ENCODE data around the gene RBM5.
"Not testable (repeated sequence)": the region's sequence is repeated elsewhere in the genome, so short reads cannot be mapped to it uniquely, and the experiment has no call there.

RBM5 gene

GRCh38 chr3:50088725-50089608 is at the start of gene RBM5:
RBM5 (plus strand) TSS chr3:50088919; CDS start chr3:50090435, 1,516 bp downstream.
- DNase-seq = no peak

DNA sequence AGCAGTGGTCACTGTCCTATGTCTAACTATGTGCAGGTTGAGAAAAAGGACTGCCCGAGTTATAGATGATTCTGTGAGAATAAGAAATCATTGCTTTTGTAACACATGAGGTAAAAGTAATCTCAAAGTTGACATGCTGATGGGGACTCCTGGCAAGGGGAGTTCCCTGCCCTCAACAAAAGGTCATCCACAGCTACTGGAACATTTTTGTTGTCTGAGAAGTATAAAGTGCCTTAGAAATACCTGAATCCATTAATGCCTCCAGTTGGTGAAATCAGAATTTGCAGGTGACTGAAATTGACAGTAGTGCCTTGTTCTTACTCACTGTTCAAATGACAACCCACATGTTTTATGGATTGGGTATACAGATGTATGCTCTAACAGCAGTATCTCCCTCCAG is 43.7 kb upstream of the RBM5 start:
- DNase-seq = no peak

DNA sequence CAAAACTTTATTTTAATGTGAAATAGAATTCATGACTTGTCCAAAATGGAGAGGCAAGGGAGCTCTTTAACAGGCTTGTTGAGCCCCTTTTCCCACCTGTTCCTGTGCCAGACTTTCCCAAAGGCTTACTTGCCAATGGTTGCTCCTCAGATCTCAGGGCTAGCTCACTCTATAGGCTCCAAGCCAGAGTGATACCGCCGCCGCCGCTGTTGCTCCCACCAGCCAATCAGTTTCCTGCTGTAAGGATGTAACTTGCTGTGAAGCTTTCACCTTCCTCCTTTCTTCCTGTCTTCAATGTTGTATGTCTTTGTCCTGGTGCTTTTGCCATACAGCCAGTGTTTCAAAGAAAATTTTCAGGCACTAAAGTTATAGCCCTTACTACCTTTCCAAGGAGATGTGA is 41.3 kb upstream of the RBM5 start:
- no peak for DNase-seq

- no peak for DNase-seq
These were observed 38.4 kb upstream of the RBM5 start for GRCh38 chr3:50050361-50050760.

- no peak for DNase-seq
These were observed 31.0 kb upstream of the RBM5 start for GRCh38 chr3:50057756-50058155.

GRCh38 chr3:50068134-50068533 is 20.6 kb upstream of the RBM5 start:
- DNase-seq = no peak

DNA sequence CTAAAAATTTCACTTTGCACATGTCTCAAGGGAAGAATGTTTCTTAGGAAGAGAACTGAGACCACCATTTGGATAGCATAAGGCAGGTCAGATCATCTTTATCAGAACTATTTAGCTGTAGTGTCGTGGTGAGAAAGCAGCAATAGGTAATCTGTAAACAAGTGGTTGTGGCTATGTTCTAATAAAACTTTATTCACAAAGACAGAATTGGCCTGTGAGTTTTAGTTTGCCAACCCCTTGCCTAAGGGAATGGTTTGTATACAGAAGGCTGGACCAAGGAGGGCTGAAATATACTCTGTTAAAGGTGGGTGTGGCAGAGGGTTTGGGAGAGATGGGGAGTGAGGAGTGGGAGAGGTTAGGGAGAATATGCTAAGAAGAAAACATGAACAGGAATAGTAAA is 10.6 kb upstream of the RBM5 start:
- no peak for DNase-seq

DNA sequence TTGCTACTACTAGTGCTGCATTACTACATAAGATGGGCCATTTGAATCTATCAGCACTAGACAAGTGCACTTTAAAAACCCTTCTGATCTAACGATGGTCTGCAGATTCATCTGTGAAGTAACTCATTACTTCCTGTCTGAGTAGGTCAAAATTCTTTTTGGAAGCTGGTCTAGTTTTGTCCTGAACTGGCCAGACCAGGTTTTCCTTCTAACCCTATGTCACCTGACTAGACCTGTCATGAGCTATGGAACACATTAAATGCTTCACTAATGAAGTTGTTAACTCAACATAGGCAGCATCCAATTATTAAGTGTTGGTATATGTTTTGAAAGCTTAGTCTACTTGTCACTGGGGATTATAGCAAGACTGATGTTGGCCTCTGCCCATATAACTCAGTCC is 10.1 kb upstream of the RBM5 start:
- peak; percentile 6 for DNase-seq

GRCh38 chr3:50084951-50085350 is 3.8 kb upstream of the RBM5 start:
- not testable (repeated sequence) for DNase-seq

DNA sequence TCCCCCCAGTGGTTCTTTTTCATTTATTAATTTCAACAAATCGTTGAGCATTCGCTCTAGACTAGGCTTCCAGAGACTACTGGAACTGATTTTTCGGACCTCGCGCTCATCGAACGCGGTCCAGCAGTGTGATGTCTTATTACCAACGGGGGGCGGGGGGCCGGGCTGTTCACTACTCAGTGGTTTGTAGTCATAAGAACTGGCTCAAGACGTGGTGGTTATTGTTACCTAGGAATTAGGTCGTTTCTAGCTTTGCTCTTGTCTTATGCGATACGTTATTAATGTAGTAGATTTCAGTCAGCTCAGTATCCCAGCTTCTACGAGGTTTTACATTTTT is 858 bp downstream of the RBM5 start:
- no peak for DNase-seq

DNA sequence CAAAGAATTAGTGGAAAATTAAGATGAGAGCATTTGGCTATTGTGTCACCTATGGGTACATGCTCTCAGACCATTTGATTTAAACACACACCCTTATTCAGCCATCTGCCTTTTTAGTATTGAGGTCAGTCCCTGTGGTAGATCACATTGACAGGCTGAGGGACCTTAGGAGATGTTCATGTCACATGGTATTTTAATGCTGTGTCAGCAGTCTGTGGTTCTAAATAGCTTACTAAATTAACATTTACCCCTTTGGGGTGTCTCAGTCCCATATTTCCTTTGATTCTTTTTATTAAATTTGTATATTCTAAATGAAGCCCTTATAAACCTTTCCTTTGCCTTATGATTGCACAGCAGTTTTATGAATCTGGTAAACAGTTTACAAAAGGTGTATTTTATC is 2.3 kb downstream of the RBM5 start:
- DNase-seq = no peak

GRCh38 chr3:50095352-50095998 is 6.8 kb downstream of the RBM5 start:
- DNase-seq = no peak

DNA sequence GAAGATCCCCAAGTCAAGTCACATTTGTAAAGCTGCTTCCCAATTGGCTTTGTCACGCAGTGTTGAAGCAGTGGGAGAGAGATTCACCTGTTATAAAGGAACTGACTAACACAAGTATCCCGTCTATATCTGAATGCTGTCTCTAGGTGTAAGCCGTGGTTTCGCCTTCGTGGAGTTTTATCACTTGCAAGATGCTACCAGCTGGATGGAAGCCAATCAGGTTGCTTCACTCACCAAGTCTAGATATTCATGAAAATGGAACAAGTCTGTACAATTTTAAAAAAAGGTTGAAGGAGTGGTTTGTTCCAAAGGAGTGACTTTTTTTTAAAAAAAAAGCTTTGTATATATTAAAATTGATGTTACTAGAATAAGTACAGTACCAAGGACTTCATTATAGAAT is 11.7 kb downstream of the RBM5 start:
- DNase-seq = no peak

- DNase-seq = no peak
These were observed 12.5 kb downstream of the RBM5 start for GRCh38 chr3:50100956-50101845.

GRCh38 chr3:50102558-50102957 is 13.8 kb downstream of the RBM5 start:
- no peak for DNase-seq

GRCh38 chr3:50111757-50112156 is 23.0 kb downstream of the RBM5 start:
- no peak for DNase-seq

DNA sequence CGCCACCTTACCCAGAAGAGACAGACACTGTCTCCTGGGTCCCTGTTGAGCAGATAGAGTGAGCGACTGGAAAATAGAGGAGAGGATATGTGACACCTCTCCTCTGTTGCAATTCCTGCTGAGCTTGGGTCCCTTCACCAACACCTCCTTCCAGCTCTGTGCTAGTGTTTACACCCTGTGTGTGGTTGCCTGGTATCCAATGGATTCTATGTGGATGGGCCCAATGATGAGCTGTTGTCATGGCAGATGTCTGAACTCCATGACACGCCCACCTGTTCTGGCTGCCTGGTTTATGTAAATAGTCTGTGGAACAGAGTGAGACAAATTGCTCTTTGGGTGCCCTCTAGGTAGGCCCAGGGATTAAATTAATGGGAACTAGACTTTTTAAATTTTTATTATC is 23.7 kb downstream of the RBM5 start:
- DNase-seq = no peak

GRCh38 chr3:50117120-50117519 is 28.4 kb downstream of the RBM5 start:
- no peak for DNase-seq

GRCh38 chr3:50118237-50118636 is 29.5 kb downstream of the RBM5 start:
- no peak for DNase-seq

DNA sequence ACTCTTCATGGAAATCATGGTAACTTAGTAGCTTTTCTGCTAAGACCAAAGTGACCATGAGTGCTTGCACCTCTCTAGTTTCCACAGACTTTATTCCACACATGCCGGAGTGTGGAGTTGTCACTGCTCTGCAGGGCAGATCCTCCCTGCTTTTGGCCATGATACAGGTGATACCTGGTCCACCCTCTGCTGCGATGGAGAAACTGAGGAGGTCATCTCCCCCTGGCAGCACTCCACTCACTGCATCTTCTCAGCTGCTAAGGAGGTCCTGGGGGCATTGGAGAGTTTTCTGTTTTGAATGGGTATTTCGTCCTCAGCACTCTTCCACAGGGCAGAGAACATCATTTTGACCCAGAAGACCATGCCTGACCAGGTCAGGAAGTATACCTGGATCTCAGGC is 31.1 kb downstream of the RBM5 start:
- DNase-seq = no peak

DNA sequence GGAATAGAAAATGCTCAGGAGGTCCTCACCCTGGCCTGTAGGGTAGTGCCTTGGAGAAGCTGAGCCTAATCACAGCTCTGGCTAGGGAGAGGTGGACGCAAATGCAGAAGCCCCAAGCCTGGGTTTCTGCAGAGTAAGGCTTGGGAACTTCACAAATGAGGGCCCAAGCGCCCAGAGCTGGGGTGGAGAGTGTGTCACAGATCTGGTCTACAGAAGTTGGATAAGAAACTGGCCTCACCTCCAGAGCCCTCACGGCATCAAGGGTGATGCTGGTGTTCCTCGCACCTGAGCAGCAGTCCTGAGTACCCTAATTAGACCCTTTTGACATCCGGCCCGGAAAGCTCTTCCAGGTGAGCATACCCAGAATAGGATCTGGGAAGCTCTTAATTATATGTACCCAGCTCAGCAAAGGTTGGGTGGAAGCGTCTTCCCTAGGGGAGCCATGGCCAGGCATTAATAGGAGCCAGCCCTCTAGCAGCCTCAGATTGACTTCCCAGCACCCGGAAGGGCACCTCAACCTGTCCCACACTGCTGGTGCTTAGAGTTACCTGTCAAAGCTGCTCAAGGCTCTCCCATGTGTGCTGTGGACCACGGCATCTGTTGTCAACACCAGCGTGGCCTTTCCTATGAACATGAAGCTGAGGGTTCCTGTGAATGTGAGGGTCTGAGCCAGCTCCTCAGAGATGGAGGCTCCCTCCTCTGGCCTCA is 31.8 kb downstream of the RBM5 start:
- DNase-seq = no peak

- DNase-seq = peak; percentile 2
These were observed 32.6 kb downstream of the RBM5 start for GRCh38 chr3:50121072-50122032.

Data from NCI-H2029 treated with DMSO at 0.1 percent for 48 hours (cell line).